ENCODE data around the gene MRPS16. TPM values are rescaled to one million over a fixed set of nuclear protein-coding genes. Genes with fewer than 3 reads are reported as not detected.

Gene MRPS16
- total and polyA plus RNA-seq, 2 of the 13 experiments (the other 11 are each of a cell fraction or from before 2014, with no cell fraction given), result 70.1 to 135 TPM

GRCh38 chr10:73217628-73218027 is 34.8 kb downstream of the MRPS16 start:
- FAIRE-seq (no peak), ATAC-seq (no peak), DNase-seq (ENCODE audit: low spot score) (no peak)
- H3K4me1 ChIP-seq (ENCODE audit: insufficient read depth, low read length), result peaks cover 35% of the 10 kb centered on the region
- H3K36me3 ChIP-seq (replicated peaks in 1 of 2; ENCODE audit: control insufficient read depth in 1 of 2, insufficient read depth in 2 of 2, low read length in 2 of 2), result no peaks in the 10 kb centered on the region
- H2AFZ ChIP-seq (ENCODE audit: low read length), result no peak overlapping the region
- H3K27me3 ChIP-seq (ENCODE audit: control insufficient read depth in 1 of 2, insufficient read depth in 2 of 2, low read length in 2 of 2), result no peaks in the 10 kb centered on the region
- TF ChIP-seq ZFY (CRISPR knock-in tag; IDR thresholded peaks at IDR 0.05) (no peak), CC2D1A (CRISPR knock-in tag; IDR thresholded peaks at IDR 0.05) (no peak), CBX2 (IDR thresholded peaks at IDR 0.05; ENCODE audit: low read depth, low read length) (no peak), CBX2 (CRISPR knock-in tag; IDR thresholded peaks at IDR 0.05; ENCODE audit: low read depth) (no peak), SPEN (CRISPR knock-in tag; IDR thresholded peaks at IDR 0.05; ENCODE audit: low read depth) (no peak), TSC22D2 (CRISPR knock-in tag; IDR thresholded peaks at IDR 0.05; ENCODE audit: borderline replicate concordance) (no peak), RBM39 (IDR thresholded peaks at IDR 0.05; ENCODE audit: low read depth, low read length, poor library complexity, severe bottlenecking) (no peak), FIP1L1 (IDR thresholded peaks at IDR 0.05; ENCODE audit: borderline replicate concordance, insufficient read depth, low read depth, low read length) (no peak), ZNF616 (CRISPR knock-in tag; IDR thresholded peaks at IDR 0.05; ENCODE audit: low read depth) (no peak), BCL6 (CRISPR knock-in tag; IDR thresholded peaks at IDR 0.05) (no peak), CHD4 (IDR thresholded peaks at IDR 0.05; ENCODE audit: borderline replicate concordance, low read length) (no peak)
- no peak overlapping the region for H3K27ac ChIP-seq (ENCODE audit: extremely low read length, insufficient read depth, low read length)
- ChIA-PET POLR2A (interaction anchor here (2.5 kb wide), 1 partner anchor 50 kb away, joined by 10 read pairs; the partner anchor contains the start of genes ECD and FAM149B1), CTCF (ENCODE audit: low intra/inter-chr PET ratio, low total read pairs) (no interaction called here)
- intact Hi-C loops (cut with micrococcal nuclease; ENCODE audit: unreplicated experiment), result loop anchor here (2.0 kb wide), 1 partner anchor 49 kb away; the partner anchor contains the start of genes ECD and FAM149B1
- no TSS peak for BruUV-seq (replicated peaks)
- H3K4me2 ChIP-seq (ENCODE audit: low read depth, low read length), result no peak overlapping the region
- no peak overlapping the region for H3K4me3 ChIP-seq (replicated peaks in 1 of 3; ENCODE audit: insufficient read depth in 1 of 3, low read depth in 2 of 3, low read length in 3 of 3)
- in situ Hi-C loops (cut with HindIII; ENCODE audit: extremely low pct_ligation_motif_present, low pct_unique_long_range_greater_than_20kb), result no loop called here
- 93% methylated on average over 2 of the region's 2 CpGs for WGBS (ENCODE audit: low lambda C conversion rate)
- H3K79me2 ChIP-seq (ENCODE audit: insufficient read depth, low read length), result no peaks in the 10 kb centered on the region
- no peaks in the 10 kb centered on the region for H3K9me3 ChIP-seq (ENCODE audit: low read length)
- H4K20me1 ChIP-seq (ENCODE audit: insufficient read depth, low read length), result no peaks in the 10 kb centered on the region
- H3K9ac ChIP-seq (ENCODE audit: insufficient read depth, low read depth, low read length), result no peak overlapping the region
